H9 (cell line): ENCODE data around the gene AKIRIN2. TPM values are rescaled to one million over a fixed set of nuclear protein-coding genes. Genes with fewer than 3 reads are reported as not detected.

Experiments used
- DNase-seq: peaks from one replicate; pipeline ENCODE4 v3.0.0-alpha.2; 2017
- H2AFZ ChIP-seq: one replicate; pipeline ENCODE4 v1.6.1; 2013; ENCODE audit warnings: mild to moderate bottlenecking, low read length, control low read depth, moderate library complexity
- H2AK5ac ChIP-seq: 2 replicates; pipeline ENCODE4 v1.6.1; 2013; ENCODE audit warnings: low read length, control low read depth, mixed read lengths; ENCODE audit not compliant: insufficient read length
- H2BK120ac ChIP-seq: one replicate; pipeline ENCODE4 v1.6.1; 2013; ENCODE audit warnings: low read depth, mild to moderate bottlenecking, low read length, control low read depth, inconsistent platforms; ENCODE audit not compliant: poor library complexity, severe bottlenecking
- H2BK12ac ChIP-seq: 2 replicates; pipeline ENCODE4 v1.6.1; 2013; ENCODE audit warnings: low read length, control low read depth, mixed read lengths, low read depth; ENCODE audit not compliant: insufficient read length
- H2BK15ac ChIP-seq: 2 replicates; pipeline ENCODE4 v1.6.1; 2013; ENCODE audit warnings: low read depth, low read length, control low read depth
- H2BK20ac ChIP-seq: one replicate; pipeline ENCODE4 v1.6.1; 2013; ENCODE audit warnings: low read depth, mild to moderate bottlenecking, low read length, control low read depth, inconsistent platforms; ENCODE audit not compliant: poor library complexity, severe bottlenecking
- H2BK5ac ChIP-seq: 2 replicates; pipeline ENCODE4 v1.6.1; 2013; ENCODE audit warnings: low read length, control low read depth, mixed read lengths; ENCODE audit not compliant: insufficient read length
- H3K14ac ChIP-seq: 2 replicates; pipeline ENCODE4 v1.6.1; 2013; ENCODE audit warnings: low read length, control low read depth; ENCODE audit not compliant: insufficient read depth
- H3K18ac ChIP-seq: 2 replicates; pipeline ENCODE4 v1.6.1; 2013; ENCODE audit warnings: low read depth, mild to moderate bottlenecking, mixed read lengths, low read length, control low read depth; ENCODE audit not compliant: insufficient read length
- H3K23ac ChIP-seq: 2 replicates; pipeline ENCODE4 v1.6.1; 2013; ENCODE audit warnings: low read length, control low read depth, mixed read lengths, low read depth; ENCODE audit not compliant: insufficient read length
- H3K23me2 ChIP-seq: 2 replicates; pipeline ENCODE4 v1.6.1; 2013; ENCODE audit warnings: low read depth, mild to moderate bottlenecking, mixed read lengths, low read length, control low read depth; ENCODE audit not compliant: insufficient read length, poor library complexity, severe bottlenecking
- H3K27ac ChIP-seq: 2 replicates; pipeline ENCODE4 v1.5.1; 2013; ENCODE audit warnings: low read length, control low read depth, mixed read lengths, low read depth; ENCODE audit not compliant: insufficient read length
- H3K27me3 ChIP-seq: 2 replicates; pipeline ENCODE4 v1.6.1; 2013; ENCODE audit warnings: low read length, control low read depth, inconsistent platforms; ENCODE audit not compliant: insufficient read depth
- H3K4ac ChIP-seq: 2 replicates; pipeline ENCODE4 v1.6.1; 2013; ENCODE audit warnings: low read depth, mild to moderate bottlenecking, control low read depth, inconsistent platforms, low read length, moderate library complexity
- H3K4me1 ChIP-seq: 2 replicates; pipeline ENCODE4 v1.6.1; 2013; ENCODE audit warnings: low read length, control low read depth, inconsistent platforms; ENCODE audit not compliant: insufficient read depth
- H3K4me2 ChIP-seq: 2 replicates; pipeline ENCODE4 v1.6.1; 2013; ENCODE audit warnings: low read length, control low read depth, mixed read lengths; ENCODE audit not compliant: insufficient read length, insufficient read depth
- H3K56ac ChIP-seq: 2 replicates; pipeline ENCODE4 v1.6.1; 2013; ENCODE audit warnings: low read depth, mild to moderate bottlenecking, mixed read lengths, low read length, control low read depth; ENCODE audit not compliant: insufficient read length
- H3K79me1 ChIP-seq: 2 replicates; pipeline ENCODE4 v1.6.1; 2013; ENCODE audit warnings: low read depth, mild to moderate bottlenecking, moderate library complexity, low read length, control low read depth, inconsistent platforms; ENCODE audit not compliant: insufficient read depth, poor library complexity, severe bottlenecking
- H3K79me2 ChIP-seq: 2 replicates; pipeline ENCODE4 v1.6.1; 2013; ENCODE audit warnings: low read length, control low read depth, inconsistent platforms; ENCODE audit not compliant: insufficient read depth
- H3K9ac ChIP-seq: 2 replicates; pipeline ENCODE4 v1.6.1; 2013; ENCODE audit warnings: low read length, control low read depth, mixed read lengths; ENCODE audit not compliant: insufficient read length; ENCODE audit errors: extremely low read depth
- H3K9me3 ChIP-seq: one replicate; pipeline ENCODE4 v1.6.1; 2013; ENCODE audit warnings: low read depth, low read length, inconsistent platforms; ENCODE audit not compliant: control insufficient read depth
- H3T11ph ChIP-seq: one replicate; pipeline ENCODE4 v1.6.1; 2013; ENCODE audit warnings: mild to moderate bottlenecking, low read length, control low read depth, inconsistent platforms
- H4K20me1 ChIP-seq: one replicate; pipeline ENCODE4 v1.6.1; 2013; ENCODE audit not compliant: control insufficient read depth, insufficient read length, insufficient read depth
- H4K5ac ChIP-seq: 2 replicates; pipeline ENCODE4 v1.6.1; 2013; ENCODE audit warnings: low read depth, mild to moderate bottlenecking, mixed read lengths, low read length, control low read depth; ENCODE audit not compliant: insufficient read length
- H4K8ac ChIP-seq: replicated peaks from 2 replicates; pipeline ENCODE4 v1.6.1; 2013; ENCODE audit warnings: low read length, control low read depth, mixed read lengths, low read depth; ENCODE audit not compliant: insufficient read length
- H4K91ac ChIP-seq: 2 replicates; pipeline ENCODE4 v1.6.1; 2013; ENCODE audit warnings: low read depth, mild to moderate bottlenecking, moderate library complexity, mixed read lengths, low read length, control low read depth; ENCODE audit not compliant: insufficient read length
- H3K27ac Mint-ChIP-seq, 3 experiments: 2 replicates in 2 of 3; 3 replicates in 1 of 3; pipeline ENCODE4 v1.8.0; 2020 to 2021; ENCODE audit warnings: mixed read lengths in 3 of 3, mild to moderate bottlenecking in 1 of 3, moderate library complexity in 1 of 3
- H3K27me3 Mint-ChIP-seq: 2 replicates; pipeline ENCODE4 v1.8.0; 2021; ENCODE audit warnings: low read depth, mild to moderate bottlenecking, moderate library complexity, mixed read lengths
- H3K36me3 Mint-ChIP-seq, 3 experiments: 2 replicates in 2 of 3; 3 replicates in 1 of 3; pipeline ENCODE4 v1.8.0; 2020 to 2021; ENCODE audit warnings: low read depth in 3 of 3, mixed read lengths in 3 of 3; ENCODE audit not compliant: insufficient read depth in 1 of 3
- H3K4me1 Mint-ChIP-seq, 2 experiments: 2 replicates each; pipeline ENCODE4 v1.8.0; 2020; ENCODE audit warnings: mixed read lengths in 2 of 2
- H3K4me3 Mint-ChIP-seq, 2 experiments: 2 replicates in 1 of 2; 3 replicates in 1 of 2; pipeline ENCODE4 v1.8.0; 2020 to 2021; ENCODE audit warnings: mild to moderate bottlenecking in 2 of 2, mixed read lengths in 2 of 2, moderate library complexity in 1 of 2
- H3K9me3 Mint-ChIP-seq, 2 experiments: 2 replicates in 1 of 2; 3 replicates in 1 of 2; pipeline ENCODE4 v1.8.0; 2020; ENCODE audit warnings: mild to moderate bottlenecking in 2 of 2, mixed read lengths in 2 of 2, moderate library complexity in 1 of 2
- total RNA-seq: library from RNA; stranded (reverse); gene quantifications from 2 replicates; pipeline ENCODE4 v1.2.1, GENCODE V29; 2021
- TF ChIP-seq, protein P1 (sequence below): fragments of 200-600 bp; sonication (generic); conservative IDR thresholded peaks from 3 replicates; pipeline ENCODE4 v1.8.0; 2021; ENCODE audit warnings: antibody characterized with exemption, mild to moderate bottlenecking

The AKIRIN2 gene
- total RNA-seq, 1 experiment from 2014 or later, result 75.7 TPM

DNA sequence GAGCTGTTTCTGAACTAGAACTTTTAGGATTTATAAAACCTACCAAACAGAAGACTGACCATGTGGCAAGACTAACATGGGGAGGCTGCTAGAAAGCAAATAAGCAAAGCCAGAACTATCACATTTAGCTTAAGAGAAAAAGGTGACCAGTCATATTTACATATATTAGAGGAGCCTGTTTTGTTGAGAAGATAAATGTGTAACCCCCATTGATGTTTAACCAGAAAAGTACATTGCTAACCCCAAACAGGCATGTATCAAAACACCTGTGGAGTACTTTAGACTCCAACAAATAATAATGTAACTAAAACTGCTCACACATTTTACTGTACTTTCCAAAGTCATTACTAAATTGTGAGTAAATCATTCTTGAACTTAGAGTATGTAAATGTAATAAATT is 35.0 kb downstream of the AKIRIN2 start:
- Histone ChIP-seq H3K27me3 (no peaks in the 10 kb centered on the region), H3K9me3 (no peaks in the 10 kb centered on the region), H3K23ac (no peak overlapping the region), H3K79me2 (no peaks in the 10 kb centered on the region), H3K4ac (no peak overlapping the region), H2BK120ac (no peak overlapping the region), H2AK5ac (no peak overlapping the region), H3K4me1 (no peaks in the 10 kb centered on the region), H2BK12ac (no peak overlapping the region), H3K14ac (no peak overlapping the region), H2BK20ac (no peak overlapping the region), H4K8ac (no peak overlapping the region), H4K91ac (no peak overlapping the region), H4K5ac (no peak overlapping the region), H3K9ac (no peak overlapping the region), H3K23me2 (no peaks in the 10 kb centered on the region), H4K20me1 (no peaks in the 10 kb centered on the region), H2BK15ac (no peak overlapping the region), H3K18ac (no peak overlapping the region), H2BK5ac (no peak overlapping the region), H3K27ac (no peak overlapping the region), H3K4me2 (no peak overlapping the region), H3T11ph (no peak overlapping the region), H3K56ac (no peak overlapping the region), H3K79me1 (no peaks in the 10 kb centered on the region), H2AFZ (no peak overlapping the region)
- Mint-ChIP-seq H3K27me3 (no peaks in the 10 kb centered on the region; the same call in 1 of the 2 replicates), H3K27ac (no peak overlapping the region), H3K4me1 (peaks cover 13 to 16% of the 10 kb centered on the region in 2 experiments), H3K4me3 (no peak overlapping the region), H3K9me3 (no peaks in the 10 kb centered on the region), H3K36me3 (peaks cover 5 to 51% (median 34%) of the 10 kb centered on the region in 3 experiments; a peak in 6 of 7 replicates)
- no peak for DNase-seq
- TF ChIP-seq, protein P1, sequence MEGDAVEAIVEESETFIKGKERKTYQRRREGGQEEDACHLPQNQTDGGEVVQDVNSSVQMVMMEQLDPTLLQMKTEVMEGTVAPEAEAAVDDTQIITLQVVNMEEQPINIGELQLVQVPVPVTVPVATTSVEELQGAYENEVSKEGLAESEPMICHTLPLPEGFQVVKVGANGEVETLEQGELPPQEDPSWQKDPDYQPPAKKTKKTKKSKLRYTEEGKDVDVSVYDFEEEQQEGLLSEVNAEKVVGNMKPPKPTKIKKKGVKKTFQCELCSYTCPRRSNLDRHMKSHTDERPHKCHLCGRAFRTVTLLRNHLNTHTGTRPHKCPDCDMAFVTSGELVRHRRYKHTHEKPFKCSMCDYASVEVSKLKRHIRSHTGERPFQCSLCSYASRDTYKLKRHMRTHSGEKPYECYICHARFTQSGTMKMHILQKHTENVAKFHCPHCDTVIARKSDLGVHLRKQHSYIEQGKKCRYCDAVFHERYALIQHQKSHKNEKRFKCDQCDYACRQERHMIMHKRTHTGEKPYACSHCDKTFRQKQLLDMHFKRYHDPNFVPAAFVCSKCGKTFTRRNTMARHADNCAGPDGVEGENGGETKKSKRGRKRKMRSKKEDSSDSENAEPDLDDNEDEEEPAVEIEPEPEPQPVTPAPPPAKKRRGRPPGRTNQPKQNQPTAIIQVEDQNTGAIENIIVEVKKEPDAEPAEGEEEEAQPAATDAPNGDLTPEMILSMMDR, result no peak
